Heart right ventricle (tissue), 16 donors: ENCODE measurements around the gene CITED2. TPM values are rescaled to one million over a fixed set of nuclear protein-coding genes. Genes with fewer than 3 reads are reported as not detected.

Experiments
- ATAC-seq, 8 donors: fragments of 200-7000 bp; cut with Tn5 transposase; one replicate each; pipeline ENCODE4 v1.9.1; 2020; ENCODE audit warnings: mild to moderate bottlenecking in 8 of 8, moderate library complexity in 8 of 8, moderate number of reproducible peaks in 1 of 8
- DNase-seq, 2 donors: peaks; one replicate each; pipeline ENCODE4 v3.0.0-alpha.2; 2020
- H3K27ac ChIP-seq, 10 donors: fragments of 200-600 bp; sonication (generic) in 2 of 10; one replicate each; pipeline versions ENCODE4 v1.5.0 to v1.8.0; 2020 to 2022; ENCODE audit warnings: mild to moderate bottlenecking in 3 of 10
- H3K27me3 ChIP-seq, 7 donors: fragments of 200-600 bp; one replicate each; pipeline ENCODE4 v1.8.0; 2021 to 2022; ENCODE audit warnings: mild to moderate bottlenecking in 2 of 7
- H3K36me3 ChIP-seq, 9 donors: fragments of 200-600 bp; sonication (generic) in 1 of 9; one replicate each; pipeline versions ENCODE4 v1.5.0 to v1.8.0; 2020 to 2022; ENCODE audit warnings: mild to moderate bottlenecking in 2 of 9
- H3K4me1 ChIP-seq, 9 donors: fragments of 200-600 bp; sonication (generic) in 1 of 9; one replicate each; pipeline versions ENCODE4 v1.5.0 to v1.8.0; 2020 to 2022; ENCODE audit warnings: mild to moderate bottlenecking in 4 of 9
- H3K4me3 ChIP-seq, 10 donors: fragments of 200-600 bp; sonication (generic) in 2 of 10; one replicate each; pipeline versions ENCODE4 v1.5.0 to v1.8.0; 2020 to 2022; ENCODE audit warnings: mild to moderate bottlenecking in 7 of 10, moderate library complexity in 2 of 10
- H3K9me3 ChIP-seq, 11 donors: fragments of 200-600 bp in 10 of 11; sonication (generic) in 2 of 11; one replicate each; pipeline versions ENCODE4 v1.5.0 to v1.8.0; 2013 to 2022; ENCODE audit warnings: mild to moderate bottlenecking in 2 of 11, control low read depth in 1 of 11, moderate library complexity in 1 of 11
- CTCF ChIP-seq, 9 donors: fragments of 200-600 bp; sonication (generic) in 2 of 9; IDR thresholded peaks; one replicate each; pipeline versions ENCODE4 v1.5.0 to v1.8.0; 2021 to 2022; ENCODE audit warnings: antibody characterized with exemption in 9 of 9, mild to moderate bottlenecking in 5 of 9, moderate library complexity in 1 of 9
- WGBS, 2 donors: extraction: QIAGEN DNeasy Blood & Tissue Kit; methylation state at CpG; one replicate each; pipeline ENCODE4 v1.1.7; 2013; ENCODE audit warnings: inconsistent platforms in 1 of 2; 5-methylcytosine and 5-hydroxymethylcytosine counted together
- intact Hi-C, 10 donors: fragments of 100-400 bp; cut with DNase I; formaldehyde crosslinking; loops; one replicate each; pipeline versions ENCODE4 v1.11.1 to v1.14.2; 2022
- polyA plus RNA-seq, 2 donors: library from polyadenylated mRNA; stranded (reverse); fragments of 200-250 nt; gene quantifications; one replicate each; pipeline ENCODE4 v1.2.3, GENCODE V29; 2013
- total RNA-seq, 10 donors: library from RNA; stranded (reverse); fragmentation: NEBNext Ultra II Directional in 3 of 10; extraction: Animal tissue kit (Norgen Biotek cat#: 25700) in 3 of 10; gene quantifications; one replicate each; pipeline versions ENCODE4 v1.2.1 to v1.2.4, GENCODE V29; 2021 to 2023
- donor health status: Arrhythmogenic right ventricular cardiomyopathy.
- donor health status: ischemic (EF 13 %, LVEDD 7.1; RV severe dilation, severe dysfunction).
- donor health status: healthy with polysubstance abuse.
- donor health status: DM: no; HTN: yes; CAD: no.
- donor health status: DM: no; HTN: no; CAD: no.
- donor health status: ischemic (EF 25% LVEDD 6.9; RV normal size, moderate dysfunction).
- donor health status: ischemic (EF 25% LVEDD 5.7; RV mildly dilated, moderate dysfunction).
- donor health status: healthy.
- donor health status: DM: yes; HTN: yes; CAD: no.
- donor health status: Ischemic cardiomyopathy.
- donor health status: ischemic (EF 35%, LVEDD 5.7; RV mildly dilated, moderate dysfunction).
- donor health status: nonischemic (EF 11% LVEDD 7.7; RV severe dilation, severe dysfunction).
- donor health status: DM: yes; HTN: yes; CAD: no.
- donor health status: PGD.
- donor health status: ischemic (EF 29% LVEDD 5.4; RV normal size, mild dysfunction).
- donor health status: nonischemic (EF 23%, LVEDD 6.1; RV moderate dilation, normal function).

CITED2 gene
- total and polyA plus RNA-seq, 12 donors, result 9.9 to 215 (median 148) TPM

DNA sequence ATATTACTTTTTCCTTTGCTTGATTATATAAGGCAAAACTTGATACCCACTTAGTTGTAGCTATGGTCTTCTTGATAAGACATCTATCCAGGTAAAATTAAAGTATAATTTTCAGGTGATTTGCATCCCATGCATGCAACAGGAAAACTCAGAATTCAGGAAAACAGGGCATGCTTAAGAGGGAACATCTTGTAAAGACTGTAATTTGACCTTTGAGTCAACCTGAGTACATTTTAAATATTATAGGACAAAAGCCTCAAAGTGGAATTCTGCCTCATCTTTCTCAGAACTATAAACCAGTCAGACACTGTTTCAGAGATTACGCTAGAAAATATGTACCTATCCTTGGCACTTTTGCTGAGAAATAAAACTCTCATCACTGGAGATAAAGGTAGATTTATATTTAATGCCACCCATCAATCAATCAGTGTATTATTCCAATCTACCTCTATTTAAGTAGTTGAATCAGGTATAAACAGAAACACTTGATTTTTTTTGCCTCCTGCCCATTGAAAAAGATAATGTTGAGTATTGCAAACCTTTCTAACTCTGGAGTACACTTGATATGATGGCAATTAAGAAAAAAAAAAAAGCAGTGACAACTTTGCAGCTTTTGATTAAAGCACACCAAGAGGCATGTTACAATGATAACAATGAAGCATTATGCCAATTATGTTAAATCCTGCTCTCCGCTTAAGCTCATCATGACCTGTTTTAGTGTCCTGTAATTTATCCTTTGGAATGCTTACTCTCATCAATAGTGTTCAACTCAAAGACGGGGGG is 2.8 kb downstream of the CITED2 start:
- H3K27me3 ChIP-seq, result no peaks in the 10 kb centered on the region
- peaks cover 0 to 57% (median 48%) of the 10 kb centered on the region in 9 donors for H3K4me1 ChIP-seq
- WGBS, 2 donors, result 24 to 39% methylated on average over 3 of the region's 3 CpGs
- peaks cover 0 to 26% (median 0%) of the 10 kb centered on the region in 9 donors for H3K36me3 ChIP-seq
- no peaks in the 10 kb centered on the region for H3K9me3 ChIP-seq
- ATAC-seq (no peak), DNase-seq (no peak)
- TF ChIP-seq CTCF (IDR thresholded peaks at IDR 0.05), result no peak
- intact Hi-C loops, result loop anchor here in 9 of 10 donors (5.0 to 10.0 kb wide), 22 partner anchors 143 to 1553 kb away; no protein-coding TSS in a partner anchor
- peak overlapping the region; percentile 69 to 97 (median 92) for H3K4me3 ChIP-seq
- H3K27ac ChIP-seq, result peak overlapping the region in 9 of 10 donors; percentile 90 to 100 (median 98)

GRCh38 chr6:139370999-139371345 is 3.5 kb downstream of the CITED2 start:
- TF ChIP-seq CTCF (IDR thresholded peaks at IDR 0.05), result no peak

GRCh38 chr6:139370283-139370998 is 4.0 kb downstream of the CITED2 start:
- Histone ChIP-seq H3K4me1 (peaks cover 0 to 48% (median 41%) of the 10 kb centered on the region in 9 donors), H3K9me3 (no peaks in the 10 kb centered on the region), H3K4me3 (peak overlapping the region in 8 of 10 donors; percentile 2 to 97 (median 86)), H3K36me3 (peaks cover 0 to 26% (median 0%) of the 10 kb centered on the region in 9 donors), H3K27ac (peak overlapping the region; percentile 38 to 99 (median 98)), H3K27me3 (no peaks in the 10 kb centered on the region)
- ATAC-seq (no peak), DNase-seq (no peak)
- WGBS, 2 donors, result 17 to 25% methylated on average over 5 of the region's 5 CpGs
- no peak for TF ChIP-seq CTCF (IDR thresholded peaks at IDR 0.05)
- intact Hi-C loops, result loop anchor here in 9 of 10 donors (1.0 to 10.0 kb wide), 23 partner anchors 144 to 1554 kb away; no protein-coding TSS in a partner anchor

More at GRCh38 chr6:139370999-139371345, 3.5 kb downstream of the CITED2 start:
- Histone ChIP-seq H3K27me3 (no peaks in the 10 kb centered on the region), H3K27ac (peak overlapping the region in 9 of 10 donors; percentile 90 to 100 (median 98)), H3K36me3 (peaks cover 0 to 26% (median 0%) of the 10 kb centered on the region in 9 donors), H3K4me1 (peaks cover 0 to 50% (median 42%) of the 10 kb centered on the region in 9 donors), H3K4me3 (peak overlapping the region in 8 of 10 donors; percentile 69 to 97 (median 92)), H3K9me3 (no peaks in the 10 kb centered on the region)
- WGBS, 2 donors, result 53 to 65% methylated on average over 3 of the region's 3 CpGs
- intact Hi-C loops, result loop anchor here in 9 of 10 donors (1.0 to 10.0 kb wide), 23 partner anchors 144 to 1554 kb away; no protein-coding TSS in a partner anchor
- no peak for ATAC-seq
- no peak for DNase-seq
